ENCODE measurements around the gene NEDD4L. TPM values are rescaled to one million over a fixed set of nuclear protein-coding genes. Genes with fewer than 3 reads are reported as not detected.

The NEDD4L gene
- total RNA-seq, 1 donor from 2014 or later = 41.1 TPM

GRCh38 chr18:58407649-58408407 lies 363.8 kb downstream of the NEDD4L start:
- Mint-ChIP-seq H3K4me1 (ENCODE audit: unreplicated experiment) (peaks cover 8% of the 10 kb centered on the region), H3K27ac (ENCODE audit: unreplicated experiment) (no peak overlapping the region), H3K36me3 (ENCODE audit: unreplicated experiment) (no peaks in the 10 kb centered on the region), H3K27me3 (ENCODE audit: unreplicated experiment) (peaks cover 4% of the 10 kb centered on the region), H3K9me3 (ENCODE audit: unreplicated experiment) (no peaks in the 10 kb centered on the region), H3K4me3 (ENCODE audit: unreplicated experiment) (no peak overlapping the region)
- no peak for DNase-seq (ENCODE audit: extremely low spot score, unreplicated experiment)
- no peak for TF ChIP-seq CTCF (IDR thresholded peaks at IDR 0.05)

DNA sequence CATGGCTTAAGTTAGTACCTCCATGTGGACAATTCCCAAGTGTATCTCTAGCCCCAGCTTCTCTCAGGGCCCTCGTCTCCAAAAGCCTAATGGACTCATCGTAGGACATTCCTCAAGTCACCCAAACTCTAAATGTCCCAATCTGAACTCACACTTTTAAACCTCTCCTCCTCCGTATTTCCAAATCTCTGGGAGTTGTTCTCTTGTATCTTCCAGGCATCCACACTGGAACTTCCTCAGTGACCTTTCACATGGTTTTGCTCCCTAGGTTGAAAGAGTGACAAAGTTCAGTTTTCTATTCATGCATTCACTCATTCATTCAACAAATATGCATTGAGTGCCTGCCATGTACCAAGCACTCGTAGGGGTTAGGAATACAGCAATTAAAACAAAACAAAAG lies 364.6 kb downstream of the NEDD4L start:
- TF ChIP-seq CTCF (IDR thresholded peaks at IDR 0.05) = no peak
- Mint-ChIP-seq H3K4me3 (ENCODE audit: unreplicated experiment) (no peak overlapping the region), H3K27ac (ENCODE audit: unreplicated experiment) (no peak overlapping the region), H3K9me3 (ENCODE audit: unreplicated experiment) (no peaks in the 10 kb centered on the region), H3K36me3 (ENCODE audit: unreplicated experiment) (no peaks in the 10 kb centered on the region), H3K4me1 (ENCODE audit: unreplicated experiment) (no peaks in the 10 kb centered on the region), H3K27me3 (ENCODE audit: unreplicated experiment) (peaks cover 10% of the 10 kb centered on the region)
- no peak for DNase-seq (ENCODE audit: extremely low spot score, unreplicated experiment)

DNA sequence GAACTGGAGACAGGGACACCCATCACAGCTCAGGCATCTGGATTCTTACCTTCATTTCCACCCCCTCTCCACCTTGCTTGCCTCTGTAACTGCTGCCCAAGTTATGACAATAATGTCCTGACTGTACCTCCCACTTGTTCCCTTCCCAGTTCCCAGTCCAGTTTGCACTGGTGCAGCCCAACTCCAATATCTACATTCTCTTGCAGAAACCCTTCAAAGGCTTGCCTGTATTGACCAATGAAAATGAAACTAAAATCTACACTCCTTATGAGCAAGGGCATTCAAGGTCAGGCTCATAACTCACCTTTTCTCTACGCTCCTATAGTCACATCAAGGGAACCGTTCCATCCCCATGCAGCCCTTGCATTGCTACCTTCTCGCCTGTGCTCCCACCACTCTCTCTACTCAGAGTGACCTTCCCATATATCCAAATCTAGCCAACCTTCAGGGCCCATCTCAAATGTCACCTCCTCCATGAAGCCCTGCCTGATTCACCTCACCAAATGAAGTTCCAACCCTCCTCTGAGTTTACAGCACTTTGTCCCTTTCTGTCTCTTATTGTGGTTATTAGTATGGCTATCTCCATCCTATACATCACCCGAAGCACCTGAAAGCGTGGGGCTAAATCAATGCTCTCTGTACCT lies 365.9 kb downstream of the NEDD4L start:
- Mint-ChIP-seq H3K4me1 (ENCODE audit: unreplicated experiment) (no peaks in the 10 kb centered on the region), H3K4me3 (ENCODE audit: unreplicated experiment) (no peak overlapping the region), H3K36me3 (ENCODE audit: unreplicated experiment) (no peaks in the 10 kb centered on the region), H3K27ac (ENCODE audit: unreplicated experiment) (no peak overlapping the region), H3K27me3 (ENCODE audit: unreplicated experiment) (peaks cover 15% of the 10 kb centered on the region), H3K9me3 (ENCODE audit: unreplicated experiment) (no peaks in the 10 kb centered on the region)
- TF ChIP-seq CTCF (IDR thresholded peaks at IDR 0.05) = no peak
- no peak for DNase-seq (ENCODE audit: extremely low spot score, unreplicated experiment)

DNA sequence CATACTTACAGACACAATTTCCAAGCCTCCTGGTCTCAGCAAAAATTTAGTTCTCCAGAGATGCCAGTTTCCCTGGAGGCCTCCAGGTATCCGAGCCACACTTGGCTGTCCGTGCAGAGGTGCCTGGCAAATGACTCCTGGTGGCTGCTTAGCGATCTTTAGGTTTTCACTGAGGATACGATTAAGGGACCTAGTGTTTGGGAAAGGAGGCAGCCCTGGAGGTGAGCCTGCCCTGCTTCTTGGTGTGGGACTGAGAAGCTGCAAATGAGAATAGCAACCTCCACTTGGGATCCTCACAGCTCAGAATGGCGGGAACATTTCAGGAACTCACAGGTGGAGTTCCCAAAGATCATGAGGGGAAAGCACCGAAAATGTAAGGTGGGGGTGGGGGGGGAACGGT lies 367.3 kb downstream of the NEDD4L start:
- H3K27me3 Mint-ChIP-seq (ENCODE audit: unreplicated experiment) = peaks cover 13% of the 10 kb centered on the region
- H3K9me3 Mint-ChIP-seq (ENCODE audit: unreplicated experiment) = no peaks in the 10 kb centered on the region
- no peak for DNase-seq (ENCODE audit: extremely low spot score, unreplicated experiment)
- no peak overlapping the region for H3K27ac Mint-ChIP-seq (ENCODE audit: unreplicated experiment)
- H3K4me3 Mint-ChIP-seq (ENCODE audit: unreplicated experiment) = no peak overlapping the region
- H3K36me3 Mint-ChIP-seq (ENCODE audit: unreplicated experiment) = no peaks in the 10 kb centered on the region
- no peak for TF ChIP-seq CTCF (IDR thresholded peaks at IDR 0.05)
- H3K4me1 Mint-ChIP-seq (ENCODE audit: unreplicated experiment) = no peaks in the 10 kb centered on the region

- H3K4me1 Mint-ChIP-seq (ENCODE audit: unreplicated experiment) = peaks cover 6% of the 10 kb centered on the region
- no peaks in the 10 kb centered on the region for H3K9me3 Mint-ChIP-seq (ENCODE audit: unreplicated experiment)
- DNase-seq (ENCODE audit: extremely low spot score, unreplicated experiment) = no peak
- H3K27ac Mint-ChIP-seq (ENCODE audit: unreplicated experiment) = no peak overlapping the region
- no peak overlapping the region for H3K4me3 Mint-ChIP-seq (ENCODE audit: unreplicated experiment)
- no peak for TF ChIP-seq CTCF (IDR thresholded peaks at IDR 0.05)
- H3K36me3 Mint-ChIP-seq (ENCODE audit: unreplicated experiment) = no peaks in the 10 kb centered on the region
- peaks cover 18% of the 10 kb centered on the region for H3K27me3 Mint-ChIP-seq (ENCODE audit: unreplicated experiment)
Measured at GRCh38 chr18:58412844-58413666, 369.0 kb downstream of the NEDD4L start.
